Stomach (tissue), 4 donors: ENCODE results near the gene CHST2.

Source experiments
- CTCF ChIP-seq, 7 experiments: fragments of 450-650 bp in 4 of 7; fragments of 200-600 bp in 3 of 7; sonication (generic) in 3 of 7; IDR thresholded peaks; one replicate each; pipeline ENCODE4 v1.5.1; 2016 to 2019; ENCODE audit warnings: antibody characterized with exemption in 7 of 7, control low read depth in 2 of 7, mild to moderate bottlenecking in 1 of 7
- EP300 ChIP-seq: sonication (generic); formaldehyde crosslinking; IDR thresholded peaks from one replicate; pipeline ENCODE4 v1.6.1; 2017; ENCODE audit warnings: antibody characterized with exemption

GRCh38 chr3:143119974-143120715 lies 574 bp downstream of the CHST2 start:
- TF ChIP-seq CTCF (IDR thresholded peaks at IDR 0.05) (no peak), EP300 (no peak)
